Bone marrow (tissue), 2 donors: ENCODE measurements around the gene TRIO.
"Not testable (repeated sequence)": the region's sequence is repeated elsewhere in the genome, so short reads cannot be mapped to it uniquely, and the experiment has no call there.

Experiments
- DNase-seq, 2 donors: peaks; one replicate each; lab custom pipeline; 2025; lab: John Stamatoyannopoulos, UW

TRIO gene

GRCh38 chr5:14186059-14186830 is 43.1 kb downstream of the TRIO start:
- no peak for DNase-seq

GRCh38 chr5:14187157-14187556 is 44.0 kb downstream of the TRIO start:
- no peak for DNase-seq

GRCh38 chr5:14187660-14188059 is 44.5 kb downstream of the TRIO start:
- DNase-seq: no peak

GRCh38 chr5:14188778-14189177 is 45.6 kb downstream of the TRIO start:
- DNase-seq: no peak

DNA sequence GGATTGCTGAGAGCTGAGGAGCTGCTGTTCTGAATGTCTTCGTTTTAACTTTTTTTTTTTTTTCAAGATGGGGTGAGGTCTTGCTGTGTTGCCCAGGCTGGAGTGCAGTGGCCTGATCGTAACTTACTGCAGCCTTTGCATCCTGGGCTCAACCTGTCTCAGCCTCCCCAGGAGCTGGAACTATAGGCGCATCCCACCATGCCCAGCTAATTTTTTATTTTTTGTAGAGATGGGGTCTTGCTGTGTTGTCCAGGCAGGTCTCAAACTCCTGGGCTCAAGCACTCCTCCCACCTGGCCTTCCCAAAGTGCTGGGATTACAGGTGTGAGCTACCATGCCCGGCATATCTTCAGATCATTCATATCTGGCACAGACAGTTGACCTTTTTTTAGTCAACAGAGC is 46.5 kb downstream of the TRIO start:
- no peak for DNase-seq

GRCh38 chr5:14190194-14191164 is 47.3 kb downstream of the TRIO start:
- no peak for DNase-seq

GRCh38 chr5:14191325-14191724 is 48.2 kb downstream of the TRIO start:
- DNase-seq: no peak

GRCh38 chr5:14193496-14193895 is 50.4 kb downstream of the TRIO start:
- DNase-seq: no peak

GRCh38 chr5:14195588-14195987 is 52.4 kb downstream of the TRIO start:
- no peak for DNase-seq

- DNase-seq: no peak
Measured at GRCh38 chr5:14197056-14197455, 53.9 kb downstream of the TRIO start.

DNA sequence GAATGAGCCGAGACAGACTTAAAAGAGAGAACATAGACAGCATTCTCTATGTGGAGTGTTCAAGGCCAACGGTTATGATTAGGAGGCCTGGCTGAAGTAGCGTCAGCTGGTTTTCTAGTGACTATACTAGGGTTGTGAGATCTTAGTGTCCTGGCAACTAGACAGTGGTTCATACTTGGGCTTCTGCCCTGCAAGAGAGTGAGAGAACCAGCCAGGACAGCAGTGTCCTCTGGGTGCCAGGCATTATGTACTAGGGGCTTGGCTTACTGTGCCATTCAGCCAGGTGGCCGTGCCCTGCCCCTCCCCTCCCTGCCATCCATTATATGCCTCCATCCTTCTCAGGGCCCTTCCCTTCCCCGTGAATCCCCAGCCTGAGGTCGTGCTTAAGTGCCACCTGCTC is 56.8 kb downstream of the TRIO start:
- DNase-seq: no peak

DNA sequence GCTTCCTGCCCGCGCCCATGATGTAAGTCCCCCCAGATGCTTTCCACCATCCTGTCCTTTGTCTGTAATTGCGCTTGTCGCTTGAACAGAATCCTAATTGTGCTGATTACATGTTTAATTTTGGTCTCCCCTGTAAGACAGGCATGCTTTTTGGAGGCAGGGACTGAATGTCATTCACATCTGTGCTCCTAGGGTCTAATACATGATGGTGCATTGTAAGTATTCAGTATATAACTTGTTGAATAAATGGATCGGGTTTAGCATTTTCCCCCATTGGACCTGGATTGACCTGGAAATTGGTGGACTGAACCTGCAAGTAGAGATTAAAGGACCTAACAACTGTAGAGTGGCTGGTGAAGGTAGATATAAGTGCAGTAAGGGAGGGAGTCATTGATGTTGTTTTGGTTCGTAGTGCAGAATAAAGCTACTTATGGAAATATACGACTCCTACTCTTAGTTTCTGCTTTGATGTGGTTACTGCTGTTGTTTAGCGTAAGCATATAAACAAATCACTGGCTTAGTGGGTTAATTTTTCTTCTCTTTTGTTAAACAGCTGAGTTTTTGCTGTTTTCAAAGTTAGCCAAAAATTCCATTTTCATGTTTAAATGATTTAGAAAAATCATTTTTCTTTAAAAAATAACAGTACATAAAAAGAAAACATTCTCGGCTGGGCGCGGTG is 57.3 kb downstream of the TRIO start:
- DNase-seq: no peak

GRCh38 chr5:14201325-14202045 is 58.3 kb downstream of the TRIO start:
- no peak for DNase-seq

DNA sequence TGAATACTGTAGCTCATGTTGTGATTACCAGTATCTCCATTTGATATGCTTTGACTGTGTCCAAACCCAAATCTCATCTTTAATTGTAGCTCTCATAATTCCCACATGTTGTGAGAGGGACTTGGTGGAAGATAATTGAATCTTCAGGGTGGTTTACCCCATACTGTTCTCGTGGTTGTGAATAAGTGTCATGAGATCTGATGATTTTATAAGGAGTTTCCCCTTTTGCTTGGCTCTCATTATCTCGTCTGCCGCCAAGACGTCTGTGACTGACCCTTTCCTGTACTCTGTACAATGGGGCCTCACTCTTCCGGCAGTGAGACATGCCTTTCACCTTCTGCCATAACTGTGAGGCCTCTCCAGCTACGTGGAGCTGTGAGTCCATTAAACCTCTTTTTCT is 59.3 kb downstream of the TRIO start:
- DNase-seq: peak in 1 of 2 donors; percentile 56

GRCh38 chr5:14204011-14204670 is 61.0 kb downstream of the TRIO start:
- DNase-seq: no peak

GRCh38 chr5:14204785-14205321 is 61.7 kb downstream of the TRIO start:
- peak in 1 of 2 donors; percentile 65 for DNase-seq

GRCh38 chr5:14206028-14206725 is 63.0 kb downstream of the TRIO start:
- DNase-seq: no peak

GRCh38 chr5:14207428-14207827 is 64.3 kb downstream of the TRIO start:
- not testable (repeated sequence) for DNase-seq

DNA sequence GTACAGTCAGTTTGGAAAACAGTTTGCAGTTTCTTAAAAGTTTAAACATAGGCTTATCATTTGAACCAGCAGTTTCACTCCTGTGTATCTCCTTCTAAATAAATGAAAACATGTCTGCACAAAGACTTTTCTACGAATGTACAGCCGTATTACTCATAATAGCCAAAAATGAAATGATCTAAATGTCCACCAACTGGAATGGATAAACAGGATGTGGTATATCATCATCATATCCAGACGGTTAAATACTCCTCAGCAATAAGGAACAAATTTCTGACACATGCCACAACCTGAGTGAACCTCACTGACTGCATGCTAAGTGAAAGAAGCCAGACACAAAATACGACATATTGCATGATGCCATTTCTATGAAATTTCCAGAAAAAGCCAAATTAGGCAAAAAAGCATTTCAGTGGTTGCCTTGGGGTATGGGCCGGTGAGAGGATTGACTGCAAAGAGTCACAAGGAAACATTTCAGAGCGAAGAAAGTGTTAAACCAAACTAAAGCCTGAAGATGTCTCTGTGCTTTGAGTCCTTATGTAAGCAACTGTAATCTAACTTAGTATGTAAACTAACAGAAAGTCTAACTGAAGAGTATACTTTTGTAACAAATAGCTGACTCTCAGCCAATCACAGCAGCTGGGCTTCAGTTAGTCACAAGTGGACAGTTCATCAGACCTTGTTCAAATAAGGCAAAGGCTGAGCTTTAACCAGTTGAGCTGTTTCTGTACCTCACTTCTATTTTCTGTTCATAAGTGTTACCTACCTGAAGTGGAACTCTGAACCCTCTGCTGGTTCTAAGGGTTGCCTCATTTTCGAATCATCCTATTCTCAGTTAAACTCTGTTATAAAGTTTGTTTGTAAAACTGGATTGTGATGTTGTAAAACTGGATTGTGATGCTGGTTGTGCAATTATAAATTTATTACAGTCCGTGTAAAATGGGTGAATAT is 65.2 kb downstream of the TRIO start:
- DNase-seq: peak in 1 of 2 donors; percentile 77
